Ovary (tissue), 3 donors: ENCODE measurements around the gene PDZRN3.

Experiments used
- POLR2A ChIP-seq: fragments of 450-650 bp; IDR thresholded peaks from one replicate; pipeline ENCODE4 v1.6.1; 2017; ENCODE audit warnings: antibody characterized with exemption, mild to moderate bottlenecking, moderate library complexity
- TF ChIP-seq, protein P1 (sequence below), 3 donors: fragments of 450-650 bp in 2 of 3; fragments of 200-600 bp in 1 of 3; IDR thresholded peaks; one replicate each; pipeline versions ENCODE4 v1.5.1 to v1.8.0; 2016 to 2022; ENCODE audit warnings: antibody characterized with exemption in 3 of 3, mild to moderate bottlenecking in 1 of 3
- donor health status: DM: no; HTN: no; CAD: no.

DNA sequence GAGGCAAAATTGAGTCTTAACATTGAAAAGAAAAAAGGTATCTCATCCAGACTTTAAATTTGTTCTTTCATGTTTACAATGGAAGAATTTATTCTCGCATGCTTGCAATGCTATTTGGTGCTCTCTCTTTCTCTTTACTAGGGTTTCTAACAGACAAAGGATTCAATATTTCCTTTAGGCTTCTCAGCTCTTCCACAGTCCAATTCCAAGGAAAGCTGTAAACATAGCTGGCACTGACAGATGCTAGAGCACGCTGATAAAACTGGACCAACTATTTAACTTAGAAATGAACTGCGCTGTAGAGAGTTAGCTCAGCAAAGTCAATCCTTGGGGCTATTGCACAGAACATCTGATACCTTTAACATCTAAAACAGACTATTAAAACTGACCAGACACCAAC, 81.3 kb downstream of the PDZRN3 start:
- TF ChIP-seq, protein P1, sequence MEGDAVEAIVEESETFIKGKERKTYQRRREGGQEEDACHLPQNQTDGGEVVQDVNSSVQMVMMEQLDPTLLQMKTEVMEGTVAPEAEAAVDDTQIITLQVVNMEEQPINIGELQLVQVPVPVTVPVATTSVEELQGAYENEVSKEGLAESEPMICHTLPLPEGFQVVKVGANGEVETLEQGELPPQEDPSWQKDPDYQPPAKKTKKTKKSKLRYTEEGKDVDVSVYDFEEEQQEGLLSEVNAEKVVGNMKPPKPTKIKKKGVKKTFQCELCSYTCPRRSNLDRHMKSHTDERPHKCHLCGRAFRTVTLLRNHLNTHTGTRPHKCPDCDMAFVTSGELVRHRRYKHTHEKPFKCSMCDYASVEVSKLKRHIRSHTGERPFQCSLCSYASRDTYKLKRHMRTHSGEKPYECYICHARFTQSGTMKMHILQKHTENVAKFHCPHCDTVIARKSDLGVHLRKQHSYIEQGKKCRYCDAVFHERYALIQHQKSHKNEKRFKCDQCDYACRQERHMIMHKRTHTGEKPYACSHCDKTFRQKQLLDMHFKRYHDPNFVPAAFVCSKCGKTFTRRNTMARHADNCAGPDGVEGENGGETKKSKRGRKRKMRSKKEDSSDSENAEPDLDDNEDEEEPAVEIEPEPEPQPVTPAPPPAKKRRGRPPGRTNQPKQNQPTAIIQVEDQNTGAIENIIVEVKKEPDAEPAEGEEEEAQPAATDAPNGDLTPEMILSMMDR (IDR thresholded peaks at IDR 0.05) = no peak
- no peak for TF ChIP-seq POLR2A
